Endothelial cell of umbilical vein (primary cell): Measurements from ENCODE around the gene ODF4. TPM values are rescaled to one million over a fixed set of nuclear protein-coding genes. Genes with fewer than 3 reads are reported as not detected.
A peak's percentile ranks its signal among the peaks of the same experiment; 100 is the strongest.

Source experiments
- BruUV-seq: library from RNA; stranded (reverse); fragments of 400-500 nt; replicated peaks from 2 replicates; lab custom pipeline; 2021; lab: Mats Ljungman, UMichigan
- CTCF ChIA-PET: fragments of 300-600, 350-600 bp; sonication (Branson Sonifier 250); formaldehyde crosslinking; loops from one replicate; lab custom pipeline; 2021; ENCODE audit warnings: antibody characterized with exemption, inconsistent platforms; lab: Charles Lee
- POLR2A ChIA-PET: fragments of 300-600, 350-600 bp; sonication (Branson Sonifier 250); formaldehyde crosslinking; loops from one replicate; lab custom pipeline; 2021; ENCODE audit warnings: antibody characterized with exemption, inconsistent platforms; lab: Charles Lee
- DNase-seq: peaks from one replicate; pipeline ENCODE4 v3.0.0-alpha.2; 2011; ENCODE audit warnings: low read depth, low spot score
- FAIRE-seq: peaks from 2 replicates; lab custom pipeline; 2011; peaks lifted over from hg19 to GRCh38; lab: Jason Lieb, UNC
- H2AFZ ChIP-seq: 2 replicates; pipeline ENCODE4 v1.6.0; 2012; ENCODE audit warnings: low read depth, low read length, control low read depth, inconsistent platforms
- H3K27ac ChIP-seq: 2 replicates; pipeline ENCODE4 v1.5.1; 2011; ENCODE audit warnings: low read depth, mild to moderate bottlenecking, control low read depth, low read length, moderate library complexity; ENCODE audit not compliant: insufficient read depth
- H3K27me3 ChIP-seq, 2 experiments: 2 replicates each; pipeline versions ENCODE4 v1.6.0 to v1.6.1; 2011; ENCODE audit warnings: low read length in 2 of 2, mixed read lengths in 1 of 2; ENCODE audit not compliant: control insufficient read depth in 2 of 2, insufficient read depth in 2 of 2
- H3K36me3 ChIP-seq, 2 experiments: 2 replicates in 1 of 2; 3 replicates in 1 of 2; pipeline ENCODE4 v1.5.1; 2011; ENCODE audit warnings: low read length in 2 of 2, mild to moderate bottlenecking in 1 of 2, moderate library complexity in 1 of 2; ENCODE audit not compliant: control insufficient read depth in 2 of 2, insufficient read depth in 2 of 2; ENCODE audit errors: extremely low read depth in 1 of 2
- H3K4me1 ChIP-seq: 3 replicates; pipeline ENCODE4 v1.5.1; 2011; ENCODE audit warnings: mild to moderate bottlenecking, low read length; ENCODE audit not compliant: control insufficient read depth, insufficient read depth; ENCODE audit errors: extremely low read depth
- H3K4me2 ChIP-seq: 2 replicates; pipeline ENCODE4 v1.6.1; 2011; ENCODE audit warnings: low read length, control low read depth, mixed read lengths; ENCODE audit not compliant: insufficient read depth
- H3K4me3 ChIP-seq, 3 experiments: fragments of 200-600 bp in 1 of 3; sonication (generic), shearing (Covaris generic) in 1 of 3; replicated peaks in 1 of 3; 2 replicates each; pipeline ENCODE4 v1.5.1; 2011 to 2016; ENCODE audit warnings: control low read depth in 3 of 3, low read length in 3 of 3, mild to moderate bottlenecking in 2 of 3, inconsistent platforms in 1 of 3, low read depth in 1 of 3, moderate library complexity in 1 of 3; ENCODE audit not compliant: insufficient read depth in 1 of 3
- H3K79me2 ChIP-seq: 2 replicates; pipeline ENCODE4 v1.6.0; 2012; ENCODE audit warnings: low read length, inconsistent platforms; ENCODE audit not compliant: control insufficient read depth, insufficient read depth
- H3K9ac ChIP-seq: replicated peaks from 2 replicates; pipeline ENCODE3; 2011; ENCODE audit warnings: low read length, control low read depth; ENCODE audit not compliant: insufficient read depth; ENCODE audit errors: extremely low read depth
- H3K9me1 ChIP-seq: replicated peaks from 3 replicates; pipeline ENCODE4 v1.6.0; 2011; ENCODE audit warnings: mild to moderate bottlenecking, low read length; ENCODE audit not compliant: control insufficient read depth, insufficient read depth; ENCODE audit errors: extremely low read depth
- H3K9me3 ChIP-seq: replicated peaks from 2 replicates; pipeline ENCODE4 v1.5.1; 2012; ENCODE audit warnings: low read length, inconsistent platforms; ENCODE audit not compliant: control insufficient read depth, insufficient read depth
- H4K20me1 ChIP-seq: replicated peaks from 2 replicates; pipeline ENCODE3; 2011; ENCODE audit warnings: mild to moderate bottlenecking, low read length; ENCODE audit not compliant: control insufficient read depth, insufficient read depth; ENCODE audit errors: extremely low read depth
- EZH2 ChIP-seq: IDR thresholded peaks from 2 replicates; pipeline ENCODE4 v1.6.1; 2012; ENCODE audit warnings: borderline replicate concordance, low read depth, mild to moderate bottlenecking, moderate library complexity, low read length, inconsistent platforms; ENCODE audit not compliant: severe bottlenecking
- FOS ChIP-seq: IDR thresholded peaks from 2 replicates; pipeline ENCODE4 v1.6.1; 2011; ENCODE audit warnings: mild to moderate bottlenecking, low read length, moderate library complexity, borderline replicate concordance; ENCODE audit not compliant: insufficient read depth
- GATA2 ChIP-seq: IDR thresholded peaks from 2 replicates; pipeline ENCODE4 v1.7.0; 2011; ENCODE audit warnings: low read depth, mild to moderate bottlenecking, moderate library complexity, mixed read lengths, low read length; ENCODE audit not compliant: insufficient read length, insufficient read depth
- JUN ChIP-seq: IDR thresholded peaks from 2 replicates; pipeline ENCODE4 v1.6.1; 2011; ENCODE audit warnings: borderline replicate concordance, low read depth; ENCODE audit not compliant: insufficient read length, insufficient read depth
- MYC ChIP-seq: IDR thresholded peaks from one replicate; pipeline ENCODE4 v1.6.1; 2011; ENCODE audit warnings: mild to moderate bottlenecking, low read depth, low read length
- POLR2A ChIP-seq: IDR thresholded peaks from 2 replicates; pipeline ENCODE4 v1.6.1; 2012; ENCODE audit warnings: low read depth, mild to moderate bottlenecking, control low read depth, low read length
- POLR2AphosphoS5 ChIP-seq: IDR thresholded peaks from 2 replicates; pipeline ENCODE4 v1.6.1; 2012; ENCODE audit warnings: low read depth, mild to moderate bottlenecking, control low read depth, low read length, moderate library complexity; ENCODE audit not compliant: insufficient read depth
- dilution Hi-C: fragments of 300-500 bp; cut with MboI; formaldehyde crosslinking; loops from one replicate; pipeline ENCODE4 v1.15.0; 2019; ENCODE audit warnings: low sequenced_read_pairs; ENCODE audit not compliant: extremely low pct_ligation_motif_present
- intact Hi-C: fragments of 100-400 bp; cut with micrococcal nuclease; formaldehyde crosslinking; loops from one replicate; pipeline ENCODE4 v1.10.0; 2022
- polyA plus RNA-seq, 4 experiments: library from polyadenylated mRNA; depleted of rRNA in 3 of 4; stranded (reverse) in 3 of 4; unstranded in 1 of 4; fragments of >200 nt; gene quantifications; 2 replicates each; pipeline versions ENCODE4 v1.2.1 to v1.2.3, GENCODE V29; 2011 to 2012; ENCODE audit warnings: missing spikeins in 1 of 4
- total RNA-seq: library from RNA; stranded (reverse); gene quantifications from 2 replicates; pipeline ENCODE4 v1.2.3, GENCODE V29; 2021
- TF ChIP-seq, protein P1 (sequence below): IDR thresholded peaks from 2 replicates; pipeline ENCODE4 v1.6.1; 2011; ENCODE audit not compliant: insufficient read depth, insufficient read length
- TF ChIP-seq, protein P2 (sequence below), 2 donors: IDR thresholded peaks; 1 replicate in 1 of 2; 2 replicates in 1 of 2; pipeline ENCODE4 v1.5.1; 2011; ENCODE audit warnings: low read length in 2 of 2, mild to moderate bottlenecking in 2 of 2, moderate library complexity in 2 of 2, control low read depth in 1 of 2, inconsistent platforms in 1 of 2, low read depth in 1 of 2; ENCODE audit not compliant: insufficient read depth in 1 of 2; ENCODE audit errors: extremely low read depth in 1 of 2

Gene ODF4
- total and polyA plus RNA-seq, 2 donors (not counting 3 experiments of a cell fraction or from before 2014, with no cell fraction given) = not detected

DNA sequence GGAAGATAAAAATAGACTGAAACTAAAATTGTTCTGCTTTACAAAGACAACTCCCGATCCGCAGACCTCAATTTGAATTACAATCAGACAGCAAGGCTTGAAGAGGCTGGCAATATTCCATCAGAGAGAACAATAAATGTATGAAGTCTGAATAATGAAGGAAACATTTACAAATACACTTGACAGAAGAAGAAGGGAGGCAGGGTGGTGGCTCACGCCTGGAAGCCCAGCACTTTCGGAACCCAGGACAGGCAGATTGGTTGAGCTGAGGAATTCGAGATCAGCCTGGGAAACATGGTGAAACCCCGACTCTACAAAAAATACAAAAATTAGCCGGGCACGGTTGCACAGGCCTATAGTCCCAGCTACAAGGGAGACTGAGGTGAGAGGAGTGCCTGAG is 14.6 kb downstream of the ODF4 start:
- no peak overlapping the region for H3K4me2 ChIP-seq
- peaks cover 15% of the 10 kb centered on the region for H3K4me1 ChIP-seq
- no peaks in the 10 kb centered on the region for H3K79me2 ChIP-seq
- H3K27me3 ChIP-seq = no peaks in the 10 kb centered on the region
- no peaks in the 10 kb centered on the region for H4K20me1 ChIP-seq
- H3K36me3 ChIP-seq = no peaks in the 10 kb centered on the region
- ChIA-PET CTCF (interaction anchor here (0.8 to 1.1 kb wide), 3 partner anchors 27 to 66 kb away, joined by 3 to 4 read pairs (median 3); no protein-coding TSS in a partner anchor), POLR2A (interaction anchor here (1.1 kb wide), 1 partner anchor 22 kb away, joined by 3 read pairs; the partner anchor contains the start of gene KRABD2)
- peak; percentile 66 for DNase-seq
- dilution Hi-C loops = no loop called here
- FAIRE-seq = peak; percentile 66
- no peak overlapping the region for H3K27ac ChIP-seq
- no peaks in the 10 kb centered on the region for H3K9me1 ChIP-seq
- H3K9ac ChIP-seq = no peak overlapping the region
- H3K9me3 ChIP-seq = no peaks in the 10 kb centered on the region
- intact Hi-C loops = no loop called here
- no peak overlapping the region for H3K4me3 ChIP-seq
- H2AFZ ChIP-seq = peak overlapping the region; percentile 59
- TF ChIP-seq POLR2AphosphoS5 = no peak
- TF ChIP-seq, protein P1, sequence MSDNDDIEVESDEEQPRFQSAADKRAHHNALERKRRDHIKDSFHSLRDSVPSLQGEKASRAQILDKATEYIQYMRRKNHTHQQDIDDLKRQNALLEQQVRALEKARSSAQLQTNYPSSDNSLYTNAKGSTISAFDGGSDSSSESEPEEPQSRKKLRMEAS = no peak
- TF ChIP-seq MYC = no peak
- no peak for TF ChIP-seq GATA2
- TF ChIP-seq JUN = no peak
- no peak for TF ChIP-seq FOS
- TF ChIP-seq EZH2 = no peak
- BruUV-seq = no TSS peak

DNA sequence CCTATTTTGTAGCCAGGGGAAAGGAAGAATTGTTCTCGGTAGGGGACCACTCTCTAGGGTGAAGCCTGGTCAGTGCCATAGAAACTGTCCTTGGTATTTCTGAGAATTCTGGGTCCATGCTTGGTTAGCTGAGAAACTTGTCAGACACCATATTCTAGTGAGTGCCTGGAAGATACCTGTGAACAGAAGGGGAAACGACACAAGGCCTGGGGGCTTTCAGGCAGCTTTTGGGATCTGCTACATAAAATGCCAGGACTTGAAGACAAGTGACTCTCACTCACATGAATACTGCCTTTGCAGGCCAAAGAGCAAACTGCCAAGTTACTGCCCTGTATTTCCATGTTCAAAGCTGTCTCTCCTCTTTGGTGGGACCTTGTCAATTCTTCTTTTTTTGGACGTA is 18.3 kb downstream of the ODF4 start:
- Histone ChIP-seq H3K4me1 (peaks cover 38% of the 10 kb centered on the region), H3K4me2 (no peak overlapping the region), H3K27me3 (no peaks in the 10 kb centered on the region), H3K36me3 (no peaks in the 10 kb centered on the region), H3K9me1 (no peaks in the 10 kb centered on the region), H3K9me3 (no peaks in the 10 kb centered on the region), H4K20me1 (no peaks in the 10 kb centered on the region), H3K27ac (no peak overlapping the region), H3K9ac (no peak overlapping the region), H3K4me3 (no peak overlapping the region), H2AFZ (no peak overlapping the region), H3K79me2 (no peaks in the 10 kb centered on the region)
- BruUV-seq = no TSS peak
- DNase-seq (no peak), FAIRE-seq (no peak)
- TF ChIP-seq POLR2AphosphoS5 (no peak), EZH2 (no peak), FOS (no peak), MYC (no peak), JUN (no peak), POLR2A (no peak), GATA2 (no peak)
- TF ChIP-seq, protein P2, sequence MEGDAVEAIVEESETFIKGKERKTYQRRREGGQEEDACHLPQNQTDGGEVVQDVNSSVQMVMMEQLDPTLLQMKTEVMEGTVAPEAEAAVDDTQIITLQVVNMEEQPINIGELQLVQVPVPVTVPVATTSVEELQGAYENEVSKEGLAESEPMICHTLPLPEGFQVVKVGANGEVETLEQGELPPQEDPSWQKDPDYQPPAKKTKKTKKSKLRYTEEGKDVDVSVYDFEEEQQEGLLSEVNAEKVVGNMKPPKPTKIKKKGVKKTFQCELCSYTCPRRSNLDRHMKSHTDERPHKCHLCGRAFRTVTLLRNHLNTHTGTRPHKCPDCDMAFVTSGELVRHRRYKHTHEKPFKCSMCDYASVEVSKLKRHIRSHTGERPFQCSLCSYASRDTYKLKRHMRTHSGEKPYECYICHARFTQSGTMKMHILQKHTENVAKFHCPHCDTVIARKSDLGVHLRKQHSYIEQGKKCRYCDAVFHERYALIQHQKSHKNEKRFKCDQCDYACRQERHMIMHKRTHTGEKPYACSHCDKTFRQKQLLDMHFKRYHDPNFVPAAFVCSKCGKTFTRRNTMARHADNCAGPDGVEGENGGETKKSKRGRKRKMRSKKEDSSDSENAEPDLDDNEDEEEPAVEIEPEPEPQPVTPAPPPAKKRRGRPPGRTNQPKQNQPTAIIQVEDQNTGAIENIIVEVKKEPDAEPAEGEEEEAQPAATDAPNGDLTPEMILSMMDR (IDR thresholded peaks at IDR 0.05; ENCODE audit: extremely low read depth in 1 of 2, insufficient read depth in 1 of 2, low read depth in 1 of 2, low read length in 2 of 2) = no peak
- TF ChIP-seq, protein P1 = no peak
- intact Hi-C loops (no loop called here), dilution Hi-C loops (no loop called here)
- POLR2A ChIA-PET = interaction anchor here (0.6 kb wide), 1 partner anchor 19 kb away, joined by 3 read pairs; no protein-coding TSS in a partner anchor
- CTCF ChIA-PET = no interaction called here
